ENCODE data around the gene FARS2.
A peak's percentile ranks its signal among the peaks of the same experiment; 100 is the strongest.

FARS2 gene

DNA sequence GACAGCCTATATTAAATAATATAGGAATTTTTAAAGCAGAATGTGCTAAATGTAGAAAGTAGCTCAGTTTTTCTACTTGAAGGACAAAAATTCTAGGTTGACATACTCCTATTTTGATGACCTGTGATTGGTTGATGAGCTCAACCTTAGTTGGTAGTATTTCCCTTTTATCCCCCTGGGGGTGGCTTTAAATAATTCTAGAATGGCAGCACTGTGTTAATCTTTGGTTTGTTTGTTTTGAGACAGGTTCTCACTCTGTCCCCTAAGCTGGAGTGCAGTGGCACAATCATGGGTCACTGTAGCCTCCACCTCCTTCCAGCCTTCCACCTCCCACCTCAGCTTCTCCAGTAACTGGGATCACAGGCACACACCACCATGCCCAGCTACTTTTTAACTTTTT lies 29.2 kb downstream of the FARS2 start:
- TF ChIP-seq, protein P1, sequence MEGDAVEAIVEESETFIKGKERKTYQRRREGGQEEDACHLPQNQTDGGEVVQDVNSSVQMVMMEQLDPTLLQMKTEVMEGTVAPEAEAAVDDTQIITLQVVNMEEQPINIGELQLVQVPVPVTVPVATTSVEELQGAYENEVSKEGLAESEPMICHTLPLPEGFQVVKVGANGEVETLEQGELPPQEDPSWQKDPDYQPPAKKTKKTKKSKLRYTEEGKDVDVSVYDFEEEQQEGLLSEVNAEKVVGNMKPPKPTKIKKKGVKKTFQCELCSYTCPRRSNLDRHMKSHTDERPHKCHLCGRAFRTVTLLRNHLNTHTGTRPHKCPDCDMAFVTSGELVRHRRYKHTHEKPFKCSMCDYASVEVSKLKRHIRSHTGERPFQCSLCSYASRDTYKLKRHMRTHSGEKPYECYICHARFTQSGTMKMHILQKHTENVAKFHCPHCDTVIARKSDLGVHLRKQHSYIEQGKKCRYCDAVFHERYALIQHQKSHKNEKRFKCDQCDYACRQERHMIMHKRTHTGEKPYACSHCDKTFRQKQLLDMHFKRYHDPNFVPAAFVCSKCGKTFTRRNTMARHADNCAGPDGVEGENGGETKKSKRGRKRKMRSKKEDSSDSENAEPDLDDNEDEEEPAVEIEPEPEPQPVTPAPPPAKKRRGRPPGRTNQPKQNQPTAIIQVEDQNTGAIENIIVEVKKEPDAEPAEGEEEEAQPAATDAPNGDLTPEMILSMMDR (IDR thresholded peaks at IDR 0.05; ENCODE audit: low read length, missing control alignments) = no peak
- DNase-seq (ENCODE audit: low read depth) = no peak
- no peak overlapping the region for H3K4me3 ChIP-seq (replicated peaks; ENCODE audit: low read depth, low read length)

DNA sequence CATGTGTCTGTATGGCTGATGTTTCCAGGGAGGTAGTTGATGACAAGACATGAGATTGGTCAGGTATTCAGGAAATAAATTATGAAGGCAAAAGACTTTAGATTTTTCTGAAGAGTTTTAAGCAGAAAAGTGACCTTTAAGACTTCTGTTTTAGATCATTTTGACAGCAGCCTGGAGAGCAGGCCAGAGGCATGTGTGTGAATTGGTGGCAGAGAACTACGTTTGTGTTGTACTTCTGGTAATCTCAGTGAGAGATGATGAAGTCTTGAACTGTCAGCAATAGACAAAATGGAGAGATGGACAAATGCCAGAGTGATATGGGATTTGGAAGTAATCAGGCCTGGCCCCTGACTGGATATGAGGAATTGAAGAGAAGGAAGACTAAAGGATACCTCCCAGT lies 30.8 kb downstream of the FARS2 start:
- H3K4me3 ChIP-seq (replicated peaks; ENCODE audit: low read depth, low read length) = no peak overlapping the region
- TF ChIP-seq, protein P1 (IDR thresholded peaks at IDR 0.05; ENCODE audit: low read length, missing control alignments) = no peak
- no peak for DNase-seq (ENCODE audit: low read depth)

DNA sequence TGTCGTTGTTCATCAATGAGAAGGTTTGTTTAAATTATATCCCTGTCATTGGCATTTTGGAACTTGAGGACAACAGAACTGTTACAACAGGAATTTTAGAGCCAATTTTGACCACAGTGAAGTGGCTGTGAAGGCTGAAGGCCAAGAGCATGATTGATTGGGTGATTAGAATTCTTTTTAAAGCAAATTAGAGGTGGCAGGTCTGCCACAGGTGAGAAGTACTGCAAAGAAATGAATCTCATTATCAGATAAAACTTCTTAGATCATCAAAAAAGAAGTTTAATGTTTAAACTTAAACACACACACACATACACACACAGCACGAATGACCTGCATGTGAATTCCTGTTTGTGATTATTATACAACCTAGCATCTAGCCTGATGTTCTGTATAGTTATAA lies 32.4 kb downstream of the FARS2 start:
- no peak for DNase-seq (ENCODE audit: low read depth)
- H3K4me3 ChIP-seq (replicated peaks; ENCODE audit: low read depth, low read length) = no peak overlapping the region
- TF ChIP-seq, protein P1 (IDR thresholded peaks at IDR 0.05; ENCODE audit: low read length, missing control alignments) = no peak

DNA sequence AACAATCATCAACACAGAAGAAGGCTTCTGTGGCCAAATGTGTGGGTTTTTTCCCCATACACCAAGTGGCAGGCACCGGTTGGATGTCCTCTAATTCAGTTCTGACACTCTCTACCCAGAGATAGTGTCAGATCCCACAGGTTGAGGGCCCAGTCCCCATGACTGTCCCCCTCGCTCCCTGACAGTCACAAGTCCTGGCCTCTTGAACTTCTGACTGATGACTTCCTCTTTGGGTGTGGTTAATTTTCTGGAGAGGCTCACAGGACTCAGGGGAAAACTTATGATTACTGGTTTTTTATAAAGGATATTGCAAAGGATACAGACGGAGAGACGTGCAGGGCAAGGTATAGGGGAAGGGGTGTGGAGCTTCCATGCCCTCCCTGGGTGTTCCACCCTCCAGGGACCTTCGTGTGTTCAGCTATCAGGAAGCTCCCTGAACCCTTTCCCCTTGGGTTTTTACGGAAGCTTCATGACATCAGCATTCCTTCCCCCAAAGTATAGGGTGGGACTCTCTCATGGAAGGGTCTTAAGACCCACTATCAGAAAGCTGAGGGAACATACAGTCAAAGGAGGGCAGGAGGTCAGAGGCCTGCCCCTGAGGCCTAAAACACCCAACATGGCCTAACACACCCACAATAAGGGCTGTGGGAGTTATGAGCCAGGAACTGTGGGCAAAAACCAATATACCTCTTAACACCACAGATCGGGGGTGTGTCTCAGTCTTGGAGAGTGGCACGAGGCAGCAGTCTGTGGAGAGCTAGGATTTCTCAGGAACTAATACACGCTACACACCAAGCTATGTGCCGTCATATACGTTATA lies 33.3 kb downstream of the FARS2 start:
- DNase-seq (ENCODE audit: low read depth) = no peak
- TF ChIP-seq, protein P1 (IDR thresholded peaks at IDR 0.05; ENCODE audit: low read length, missing control alignments) = no peak
- no peak overlapping the region for H3K4me3 ChIP-seq (replicated peaks; ENCODE audit: low read depth, low read length)

DNA sequence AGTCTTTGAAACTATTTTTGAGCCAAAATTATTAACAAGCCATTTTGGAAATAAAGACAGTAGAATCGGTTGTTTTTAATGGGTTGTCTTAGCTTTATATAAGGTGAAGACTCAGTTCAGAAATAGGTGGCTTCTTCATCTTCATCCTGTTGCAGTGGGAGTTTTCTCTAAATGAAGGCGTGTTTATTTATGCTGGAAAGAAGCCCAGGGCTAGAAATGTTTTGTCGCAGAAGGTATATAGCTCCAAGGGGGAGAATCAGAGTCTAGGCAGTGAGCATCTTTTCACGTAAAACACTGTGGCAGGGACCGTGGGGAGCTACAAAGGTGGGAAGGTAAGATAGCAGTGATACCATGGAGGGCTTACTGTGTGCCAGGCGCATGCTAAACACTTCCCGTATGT lies 34.3 kb downstream of the FARS2 start:
- TF ChIP-seq, protein P1 (IDR thresholded peaks at IDR 0.05; ENCODE audit: low read length, missing control alignments) = no peak
- H3K4me3 ChIP-seq (replicated peaks; ENCODE audit: low read depth, low read length) = no peak overlapping the region
- peak; percentile 17 for DNase-seq (ENCODE audit: low read depth)

DNA sequence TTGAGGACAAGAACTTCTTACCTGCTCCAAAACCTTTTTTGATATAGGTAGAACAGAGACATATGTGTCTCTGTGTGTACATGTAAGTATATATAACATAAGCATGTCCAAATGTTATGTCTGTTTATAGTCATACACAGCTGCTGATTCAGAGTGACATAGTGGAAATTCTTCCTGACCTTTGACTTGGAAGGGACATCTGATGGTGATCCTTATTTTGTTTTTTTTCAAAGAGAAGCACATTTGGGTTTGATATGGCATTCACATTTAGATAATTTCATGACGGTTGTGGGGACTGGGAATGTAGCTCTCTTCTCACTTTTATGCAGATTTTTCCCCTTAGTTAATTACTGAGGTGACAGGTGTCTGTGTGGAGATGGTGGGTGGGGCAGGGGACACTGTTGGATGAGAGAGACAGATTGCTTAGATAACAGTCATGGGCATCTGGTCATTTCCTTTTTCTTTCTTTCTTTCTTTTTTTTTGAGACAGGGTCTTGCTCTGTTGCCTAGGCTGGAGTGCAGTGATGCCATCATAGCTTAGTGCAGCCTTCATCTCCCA lies 39.0 kb downstream of the FARS2 start:
- DNase-seq (ENCODE audit: low read depth) = no peak
- TF ChIP-seq, protein P1 (IDR thresholded peaks at IDR 0.05; ENCODE audit: low read length, missing control alignments) = no peak
- no peak overlapping the region for H3K4me3 ChIP-seq (replicated peaks; ENCODE audit: low read depth, low read length)

Data from fibroblast of pulmonary artery (primary cell).